HepG2 (cell line): Measurements from ENCODE around the gene RING1. TPM values are rescaled to one million over a fixed set of nuclear protein-coding genes. Genes with fewer than 3 reads are reported as not detected.

Experiments used
- AKAP8 ChIP-seq: sonication (generic); formaldehyde crosslinking; IDR thresholded peaks from 2 replicates; pipeline ENCODE4 v1.5.1; 2020; ENCODE audit warnings: mild to moderate bottlenecking, missing genetic modification reagents
- ARNTL ChIP-seq: sonication (generic); formaldehyde crosslinking; IDR thresholded peaks from 2 replicates; pipeline ENCODE4 v1.4.0; 2020; ENCODE audit warnings: mild to moderate bottlenecking, missing genetic modification reagents
- BRCA1 ChIP-seq: sonication (generic); formaldehyde crosslinking; IDR thresholded peaks from 2 replicates; pipeline ENCODE4 v1.4.0; 2020; ENCODE audit warnings: missing genetic modification reagents
- CENPT ChIP-seq: sonication (generic); formaldehyde crosslinking; IDR thresholded peaks from 2 replicates; pipeline ENCODE4 v1.8.0; 2022; ENCODE audit warnings: low read depth, mild to moderate bottlenecking, moderate library complexity, missing genetic modification reagents
- GATAD2A ChIP-seq: IDR thresholded peaks from 2 replicates; pipeline ENCODE4 v1.6.1; 2016
- LBX2 ChIP-seq: sonication (generic); formaldehyde crosslinking; IDR thresholded peaks from 2 replicates; pipeline ENCODE4 v1.5.0; 2020; ENCODE audit warnings: missing genetic modification reagents, mild to moderate bottlenecking, borderline replicate concordance
- MTA1 ChIP-seq: sonication (generic); formaldehyde crosslinking; IDR thresholded peaks from 2 replicates; pipeline ENCODE4 v1.4.0; 2020; ENCODE audit warnings: missing genetic modification reagents, mild to moderate bottlenecking, borderline replicate concordance
- MYC ChIP-seq: sonication (generic); formaldehyde crosslinking; IDR thresholded peaks from 2 replicates; pipeline ENCODE4 v1.9.0; 2021; ENCODE audit warnings: missing genetic modification reagents, borderline replicate concordance
- NBN ChIP-seq: fragments of 450-650 bp; conservative IDR thresholded peaks from 2 replicates; pipeline ENCODE4 v1.6.1; 2017
- PTBP1 ChIP-seq: fragments of 200-400 bp; formaldehyde crosslinking; IDR thresholded peaks from 2 replicates; pipeline ENCODE4 v1.6.1; 2018; ENCODE audit warnings: low read length, low read depth; ENCODE audit not compliant: poor library complexity, severe bottlenecking
- SMAD1 ChIP-seq: sonication (generic); formaldehyde crosslinking; IDR thresholded peaks from 2 replicates; pipeline ENCODE4 v1.4.0; 2020; ENCODE audit warnings: missing genetic modification reagents, low read depth, mild to moderate bottlenecking, borderline replicate concordance
- SRF ChIP-seq: IDR thresholded peaks from 2 replicates; pipeline ENCODE4 v1.6.1; 2011; ENCODE audit warnings: mild to moderate bottlenecking, low read depth, low read length, moderate library complexity
- ZBTB4 ChIP-seq: sonication (generic); formaldehyde crosslinking; IDR thresholded peaks from 2 replicates; pipeline ENCODE4 v1.4.0; 2020; ENCODE audit warnings: missing genetic modification reagents, mild to moderate bottlenecking, borderline replicate concordance
- ZFP36 ChIP-seq: fragments of 150-350 bp; IDR thresholded peaks from 2 replicates; pipeline ENCODE4 v1.6.1; 2018; ENCODE audit warnings: borderline replicate concordance, low read length, low read depth; ENCODE audit not compliant: partially characterized antibody
- ZNF136 ChIP-seq: sonication (generic); formaldehyde crosslinking; IDR thresholded peaks from 2 replicates; pipeline ENCODE4 v1.8.1; 2022; ENCODE audit warnings: low read depth, mild to moderate bottlenecking, moderate library complexity, missing genetic modification reagents
- ZNF274 ChIP-seq: sonication (generic); formaldehyde crosslinking; IDR thresholded peaks from 2 replicates; pipeline ENCODE4 v1.5.1; 2020; ENCODE audit warnings: mild to moderate bottlenecking, missing genetic modification reagents
- ZNF512B ChIP-seq: sonication (generic); formaldehyde crosslinking; IDR thresholded peaks from 2 replicates; pipeline ENCODE4 v1.5.1; 2020; ENCODE audit warnings: missing genetic modification reagents, mild to moderate bottlenecking, borderline replicate concordance
- ZNF562 ChIP-seq: sonication (generic); formaldehyde crosslinking; IDR thresholded peaks from 2 replicates; pipeline ENCODE4 v1.8.0; 2022; ENCODE audit warnings: missing genetic modification reagents, borderline replicate concordance
- ZNF720 ChIP-seq: sonication (generic); formaldehyde crosslinking; IDR thresholded peaks from 2 replicates; pipeline ENCODE4 v1.4.0; 2020; ENCODE audit warnings: missing genetic modification reagents
- ZNF780A ChIP-seq: sonication (generic); formaldehyde crosslinking; IDR thresholded peaks from 2 replicates; pipeline ENCODE4 v1.8.0; 2022; ENCODE audit warnings: mild to moderate bottlenecking, missing genetic modification reagents, moderate library complexity
- ZNF891 ChIP-seq: sonication (generic); formaldehyde crosslinking; IDR thresholded peaks from 2 replicates; pipeline ENCODE4 v1.5.0; 2020; ENCODE audit warnings: mild to moderate bottlenecking, missing genetic modification reagents
- ZSCAN22 ChIP-seq: sonication (generic); formaldehyde crosslinking; IDR thresholded peaks from 2 replicates; pipeline ENCODE4 v1.4.0; 2020; ENCODE audit warnings: mild to moderate bottlenecking, missing genetic modification reagents
- polyA plus RNA-seq, 8 experiments: library from polyadenylated mRNA; depleted of rRNA in 3 of 8; stranded (reverse) in 7 of 8; unstranded in 1 of 8; fragments of >200 nt; fragmentation: Illumina TruSeq in 4 of 8; extraction: Trizol in 4 of 8; gene quantifications; 2 replicates each; pipeline versions ENCODE4 v1.2.1 to v1.2.3, GENCODE V29; 2011 to 2016; ENCODE audit warnings: low read depth in 4 of 8, missing spikeins in 1 of 8, mixed read lengths in 1 of 8; ENCODE audit not compliant: insufficient read depth in 1 of 8
- total RNA-seq, 5 experiments: library from RNA; depleted of rRNA; stranded (reverse); fragments of >200 nt; fragmentation: Illumina TruSeq; extraction: Trizol; gene quantifications; 2 replicates each; pipeline ENCODE4 v1.2.3, GENCODE V29; 2016; ENCODE audit warnings: low read depth in 1 of 5

RING1 gene
- total and polyA plus RNA-seq, 2 of the 13 experiments (the other 11 are each of a cell fraction or from before 2014, with no cell fraction given): 23.9 to 33.6 TPM

GRCh38 chr6:33248643-33248931 is 40.3 kb downstream of the RING1 start (continued):
- TF ChIP-seq ZNF512B (CRISPR knock-in tag) (peak; percentile 74; the same call in 1 of the 2 replicates), AKAP8 (no peak), ZNF562 (CRISPR knock-in tag) (no peak), SMAD1 (CRISPR knock-in tag) (no peak), ARNTL (CRISPR knock-in tag) (0 out of 2 replicates have a peak, but pooled peaks have one; percentile 34), ZSCAN22 (CRISPR knock-in tag) (peak; percentile 14; the same call in 1 of the 2 replicates), ZNF274 (CRISPR knock-in tag) (0 out of 2 replicates have a peak, but pooled peaks have one; percentile 78), SRF (no peak), ZNF720 (no peak), ZNF780A (no peak), PTBP1 (no peak), MYC (CRISPR knock-in tag) (0 out of 2 replicates have a peak, but pooled peaks have one; percentile 1), BRCA1 (CRISPR knock-in tag) (no peak), GATAD2A (CRISPR knock-in tag) (no peak), CENPT (CRISPR knock-in tag) (no peak), ZBTB4 (CRISPR knock-in tag) (0 out of 2 replicates have a peak, but pooled peaks have one; percentile 40), ZFP36 (no peak), MTA1 (CRISPR knock-in tag) (peak; percentile 73; the same call in 1 of the 2 replicates), LBX2 (CRISPR knock-in tag) (no peak), ZNF891 (CRISPR knock-in tag) (no peak), ZNF136 (no peak), NBN (no peak)
